Body of pancreas (tissue), 4 donors: ENCODE results near the gene HOXA3. TPM values are rescaled to one million over a fixed set of nuclear protein-coding genes. Genes with fewer than 3 reads are reported as not detected.
A peak's percentile ranks its signal among the peaks of the same experiment; 100 is the strongest.

ENCODE experiments used
- ATAC-seq: fragments of 150-250 bp; one replicate; pipeline ENCODE4 v1.9.1; 2016
- DNase-seq, 4 donors: peaks; one replicate each; pipeline ENCODE4 v3.0.0-alpha.2; 2019
- H3K27ac ChIP-seq, 4 donors: fragments of 200-600 bp; sonication (generic); 1 replicate in 3 of 4; 2 replicates in 1 of 4; pipeline versions ENCODE4 v1.5.1 to v1.6.1; 2016 to 2019; ENCODE audit warnings: mild to moderate bottlenecking in 1 of 4, mixed read lengths in 1 of 4, moderate library complexity in 1 of 4
- H3K27me3 ChIP-seq, 2 donors: fragments of 200-600 bp; sonication (generic); one replicate each; pipeline ENCODE4 v1.6.0; 2016; ENCODE audit warnings: mild to moderate bottlenecking in 1 of 2
- H3K36me3 ChIP-seq, 2 donors: fragments of 200-600 bp; sonication (generic); replicated peaks in 1 of 2; 2 replicates each; pipeline ENCODE4 v1.5.1; 2016; ENCODE audit warnings: low read depth in 2 of 2; ENCODE audit not compliant: insufficient read depth in 1 of 2
- H3K4me1 ChIP-seq: fragments of 200-600 bp; sonication (generic); one replicate; pipeline ENCODE4 v1.6.0; 2016
- H3K4me3 ChIP-seq, 2 donors: fragments of 200-600 bp; sonication (generic); 1 replicate in 1 of 2; 2 replicates in 1 of 2; pipeline ENCODE4 v1.5.1; 2016 to 2019
- H3K9me3 ChIP-seq, 3 donors: fragments of 200-600 bp; sonication (generic); 1 replicate in 2 of 3; 2 replicates in 1 of 3; pipeline ENCODE4 v1.5.1; 2016
- CTCF ChIP-seq, 7 experiments: fragments of 450-650 bp in 4 of 7; fragments of 200-600 bp in 3 of 7; sonication (generic) in 3 of 7; IDR thresholded peaks; one replicate each; pipeline ENCODE4 v1.5.1; 2016 to 2019; ENCODE audit warnings: antibody characterized with exemption in 7 of 7
- POLR2A ChIP-seq, 3 donors: fragments of 450-650 bp; IDR thresholded peaks; one replicate each; pipeline ENCODE4 v1.6.1; 2016; ENCODE audit warnings: antibody characterized with exemption in 3 of 3, mild to moderate bottlenecking in 2 of 3
- WGBS, 2 donors: methylation state at CpG; one replicate each; pipeline ENCODE4 v1.1.5; 2017; 5-methylcytosine and 5-hydroxymethylcytosine counted together
- intact Hi-C: fragments of 100-400 bp; cut with DNase I; formaldehyde crosslinking; loops from one replicate; pipeline ENCODE4 v1.15.1; 2023
- total RNA-seq, 2 donors: library from RNA; depleted of rRNA; stranded (reverse); fragments of >200 nt; gene quantifications; one replicate each; pipeline ENCODE4 v1.1.0, GENCODE V29; 2016

Gene HOXA3
- total RNA-seq, 2 donors from 2014 or later: 1.6 TPM; not detected in 1

- Histone ChIP-seq H3K4me3 (no peak overlapping the region), H3K36me3 (no peaks in the 10 kb centered on the region), H3K4me1 (peaks cover 35% of the 10 kb centered on the region), H3K9me3 (no peaks in the 10 kb centered on the region), H3K27ac (no peak overlapping the region), H3K27me3 (peaks cover 0 to 90% of the 10 kb centered on the region in 2 donors)
- 2 to 8% methylated on average over 10 to 89 of the region's 93 CpGs for WGBS, 2 donors
- DNase-seq (peak in 1 of 4 donors; percentile 13), ATAC-seq (peak; percentile 23)
- intact Hi-C loops: loop anchor here (5.0 to 10.0 kb wide), 4 partner anchors 376 to 896 kb away; no protein-coding TSS in a partner anchor
- TF ChIP-seq POLR2A (IDR thresholded peaks at IDR 0.05): no peak
- TF ChIP-seq CTCF (IDR thresholded peaks at IDR 0.05): no peak
Observed at GRCh38 chr7:27198871-27199801, 46.8 kb upstream of the HOXA3 start.

GRCh38 chr7:27198138-27198841 is 45.9 kb upstream of the HOXA3 start:
- WGBS, 2 donors: 10 to 16% methylated on average over 29 of the region's 29 CpGs
- H3K9me3 ChIP-seq: no peaks in the 10 kb centered on the region
- H3K4me1 ChIP-seq: peaks cover 37% of the 10 kb centered on the region
- intact Hi-C loops: loop anchor here (5.0 to 10.0 kb wide), 4 partner anchors 377 to 897 kb away; no protein-coding TSS in a partner anchor
- no peak overlapping the region for H3K27ac ChIP-seq
- H3K36me3 ChIP-seq: no peaks in the 10 kb centered on the region
- TF ChIP-seq CTCF (IDR thresholded peaks at IDR 0.05): no peak
- TF ChIP-seq POLR2A (IDR thresholded peaks at IDR 0.05): no peak
- DNase-seq (peak in 2 of 4 donors; percentile 5 to 8), ATAC-seq (no peak)
- peaks cover 0 to 90% of the 10 kb centered on the region in 2 donors for H3K27me3 ChIP-seq
- H3K4me3 ChIP-seq: no peak overlapping the region

- WGBS, 2 donors: 15 to 25% methylated on average over 18 of the region's 18 CpGs
- Histone ChIP-seq H3K27me3 (peaks cover 0 to 91% of the 10 kb centered on the region in 2 donors), H3K4me3 (no peak overlapping the region), H3K36me3 (no peaks in the 10 kb centered on the region), H3K9me3 (no peaks in the 10 kb centered on the region), H3K27ac (no peak overlapping the region), H3K4me1 (peaks cover 46% of the 10 kb centered on the region)
- DNase-seq: no peak
- intact Hi-C loops: loop anchor here (5.0 to 10.0 kb wide), 4 partner anchors 377 to 897 kb away; no protein-coding TSS in a partner anchor
- TF ChIP-seq CTCF (IDR thresholded peaks at IDR 0.05): no peak
- TF ChIP-seq POLR2A (IDR thresholded peaks at IDR 0.05): no peak
- ATAC-seq: no peak
Observed at GRCh38 chr7:27197137-27198042, 45.0 kb upstream of the HOXA3 start.

GRCh38 chr7:27196287-27196767 is 43.9 kb upstream of the HOXA3 start:
- DNase-seq (peak; percentile 70 to 86 (median 80)), ATAC-seq (no peak)
- Histone ChIP-seq H3K9me3 (no peaks in the 10 kb centered on the region), H3K4me1 (peaks cover 44% of the 10 kb centered on the region), H3K27me3 (peaks cover 0 to 92% of the 10 kb centered on the region in 2 donors), H3K4me3 (no peak overlapping the region), H3K36me3 (no peaks in the 10 kb centered on the region), H3K27ac (no peak overlapping the region)
- intact Hi-C loops: loop anchor here (5.0 to 10.0 kb wide), 4 partner anchors 378 to 898 kb away; no protein-coding TSS in a partner anchor
- no peak for TF ChIP-seq POLR2A (IDR thresholded peaks at IDR 0.05)
- peak; percentile 38 to 81 (median 76) for TF ChIP-seq CTCF (IDR thresholded peaks at IDR 0.05)
- WGBS, 2 donors: 4% methylated on average over 6 of the region's 6 CpGs
